PC-3 (cell line): ENCODE measurements around the gene SCNM1. TPM values are rescaled to one million over a fixed set of nuclear protein-coding genes. Genes with fewer than 3 reads are reported as not detected.

Experiments
- ATAC-seq: fragments of 200-7000 bp; cut with Tn5 transposase; 2 replicates; pipeline ENCODE4 v1.9.1; 2020; ENCODE audit warnings: mild to moderate bottlenecking, moderate library complexity
- BruUV-seq: library from RNA; stranded (reverse); fragments of 400-500 nt; replicated peaks from 2 replicates; lab custom pipeline; 2021; lab: Mats Ljungman, UMichigan
- CTCF ChIA-PET: fragments of 300-600 bp; sonication (Branson Sonifier 250); formaldehyde crosslinking; loops from one replicate; lab custom pipeline; 2022; ENCODE audit warnings: antibody characterized with exemption; lab: Charles Lee
- POLR2A ChIA-PET: fragments of 300-600 bp; sonication (Branson Sonifier 250); formaldehyde crosslinking; loops from one replicate; lab custom pipeline; 2022; ENCODE audit warnings: antibody characterized with exemption; ENCODE audit not compliant: unreplicated experiment; lab: Charles Lee
- DNase-seq: peaks from one replicate; pipeline ENCODE4 v3.0.0-alpha.2; 2015
- H2AFZ ChIP-seq: fragments of 300-600 bp; sonication (generic); 2 replicates; pipeline ENCODE4 v1.6.0; 2016; ENCODE audit warnings: antibody characterized with exemption, low read length
- H3F3A ChIP-seq: fragments of 300-600 bp; sonication (generic); one replicate; pipeline ENCODE4 v1.6.0; 2017; ENCODE audit warnings: antibody characterized with exemption, low read length, control low read depth, mild to moderate bottlenecking; ENCODE audit not compliant: unreplicated experiment
- H3K27ac ChIP-seq: fragments of 300-600 bp; sonication (generic); 2 replicates; pipeline ENCODE4 v1.5.1; 2016; ENCODE audit warnings: mild to moderate bottlenecking, low read length
- H3K27me3 ChIP-seq: fragments of 300-600 bp; sonication (generic); 2 replicates; pipeline ENCODE4 v1.6.1; 2016; ENCODE audit warnings: low read length, mixed read lengths
- H3K36me3 ChIP-seq: fragments of 300-600 bp; sonication (generic); 2 replicates; pipeline ENCODE4 v1.6.1; 2016; ENCODE audit warnings: low read depth, mixed run types, low read length, mixed read lengths
- H3K4me1 ChIP-seq: fragments of 300-600 bp; sonication (generic); 2 replicates; pipeline ENCODE4 v1.5.1; 2016; ENCODE audit warnings: low read length; ENCODE audit not compliant: insufficient read depth
- H3K4me2 ChIP-seq: fragments of 300-600 bp; sonication (generic); 2 replicates; pipeline ENCODE4 v1.6.0; 2016; ENCODE audit warnings: low read length
- H3K4me3 ChIP-seq: fragments of 300-600 bp; sonication (generic); 2 replicates; pipeline ENCODE4 v1.5.1; 2016; ENCODE audit warnings: mild to moderate bottlenecking, low read length, mixed read lengths
- H3K79me2 ChIP-seq: fragments of 300-600 bp; sonication (generic); 2 replicates; pipeline ENCODE4 v1.6.1; 2017; ENCODE audit warnings: low read length, mixed read lengths
- H3K9ac ChIP-seq: fragments of 300-600 bp; sonication (generic); 2 replicates; pipeline ENCODE4 v1.6.0; 2016; ENCODE audit warnings: mild to moderate bottlenecking, low read length
- H3K9me2 ChIP-seq: fragments of 300-600 bp; sonication (generic); replicated peaks from 2 replicates; pipeline ENCODE4 v1.6.1; 2016; ENCODE audit warnings: mixed run types, low read length, mixed read lengths
- H3K9me3 ChIP-seq: fragments of 300-600 bp; sonication (generic); 2 replicates; pipeline ENCODE4 v1.6.1; 2016; ENCODE audit warnings: low read length, mixed read lengths
- H4K20me1 ChIP-seq: fragments of 300-600 bp; sonication (generic); 2 replicates; pipeline ENCODE4 v1.6.1; 2016; ENCODE audit warnings: low read length, mixed read lengths
- EZH2 ChIP-seq: fragments of 300-600 bp; sonication (generic); IDR thresholded peaks from one replicate; pipeline ENCODE4 v1.6.1; 2017; ENCODE audit warnings: antibody characterized with exemption, mild to moderate bottlenecking, low read length; ENCODE audit not compliant: unreplicated experiment
- EZH2phosphoT487 ChIP-seq: fragments of 300-600 bp; sonication (generic); IDR thresholded peaks from 2 replicates; pipeline ENCODE4 v1.6.1; 2018; ENCODE audit warnings: mild to moderate bottlenecking, antibody characterized with exemption, low read length, borderline replicate concordance
- intact Hi-C: fragments of 100-400 bp; cut with micrococcal nuclease; formaldehyde crosslinking; loops from 2 replicates; pipeline ENCODE4 v1.9.0; 2023
- total RNA-seq: library from RNA; depleted of rRNA; stranded (reverse); fragments of >200 nt; gene quantifications from 2 replicates; pipeline ENCODE4 v1.2.3, GENCODE V29; 2014
- TF ChIP-seq, protein P1 (sequence below): fragments of 300-600 bp; sonication (generic); conservative IDR thresholded peaks from 2 replicates; pipeline ENCODE4 v1.5.1; 2017; ENCODE audit warnings: antibody characterized with exemption, low read depth, mild to moderate bottlenecking, low read length

SCNM1 gene
- total RNA-seq, 1 experiment from 2014 or later = 80.3 TPM

DNA sequence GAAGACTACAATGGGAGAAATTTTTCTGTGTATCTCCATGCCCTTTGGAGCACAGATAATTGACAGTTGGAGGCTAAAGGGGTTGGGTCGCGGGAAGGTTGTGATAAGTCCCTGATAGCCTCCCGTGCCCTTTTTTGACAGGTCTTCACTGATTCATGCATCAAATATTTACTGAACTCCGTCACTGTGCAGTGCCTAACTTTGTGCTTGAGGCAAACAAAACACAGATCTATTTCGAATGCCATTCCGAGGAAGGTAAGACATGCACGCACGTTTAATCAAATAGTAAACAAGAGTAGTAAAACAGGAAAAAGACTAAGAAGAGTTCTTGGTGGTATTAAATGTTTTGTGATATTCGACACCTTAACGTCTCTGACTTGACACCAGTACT lies 31.9 kb downstream of the SCNM1 start:
- H3K9me3 ChIP-seq = no peaks in the 10 kb centered on the region
- peak overlapping the region; percentile 89 for H3K4me2 ChIP-seq
- H3K4me1 ChIP-seq = peaks cover 37% of the 10 kb centered on the region
- peak overlapping the region; percentile 93 for H3K9ac ChIP-seq
- intact Hi-C loops = loop anchor here (5.0 to 10.0 kb wide), 2 partner anchors 129 to 347 kb away; partner anchors contain the start of genes PI4KB and TUFT1
- CTCF ChIA-PET = no interaction called here
- H3K4me3 ChIP-seq = peak overlapping the region; percentile 96
- no peaks in the 10 kb centered on the region for H3K27me3 ChIP-seq
- ATAC-seq = peak; percentile 1
- DNase-seq = no peak
- no peaks in the 10 kb centered on the region for H3K9me2 ChIP-seq
- peaks cover 59% of the 10 kb centered on the region for H3K79me2 ChIP-seq
- TF ChIP-seq EZH2phosphoT487 (no peak), EZH2 (no peak)
- TF ChIP-seq, protein P1, sequence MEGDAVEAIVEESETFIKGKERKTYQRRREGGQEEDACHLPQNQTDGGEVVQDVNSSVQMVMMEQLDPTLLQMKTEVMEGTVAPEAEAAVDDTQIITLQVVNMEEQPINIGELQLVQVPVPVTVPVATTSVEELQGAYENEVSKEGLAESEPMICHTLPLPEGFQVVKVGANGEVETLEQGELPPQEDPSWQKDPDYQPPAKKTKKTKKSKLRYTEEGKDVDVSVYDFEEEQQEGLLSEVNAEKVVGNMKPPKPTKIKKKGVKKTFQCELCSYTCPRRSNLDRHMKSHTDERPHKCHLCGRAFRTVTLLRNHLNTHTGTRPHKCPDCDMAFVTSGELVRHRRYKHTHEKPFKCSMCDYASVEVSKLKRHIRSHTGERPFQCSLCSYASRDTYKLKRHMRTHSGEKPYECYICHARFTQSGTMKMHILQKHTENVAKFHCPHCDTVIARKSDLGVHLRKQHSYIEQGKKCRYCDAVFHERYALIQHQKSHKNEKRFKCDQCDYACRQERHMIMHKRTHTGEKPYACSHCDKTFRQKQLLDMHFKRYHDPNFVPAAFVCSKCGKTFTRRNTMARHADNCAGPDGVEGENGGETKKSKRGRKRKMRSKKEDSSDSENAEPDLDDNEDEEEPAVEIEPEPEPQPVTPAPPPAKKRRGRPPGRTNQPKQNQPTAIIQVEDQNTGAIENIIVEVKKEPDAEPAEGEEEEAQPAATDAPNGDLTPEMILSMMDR = no peak
- BruUV-seq = no TSS peak
- POLR2A ChIA-PET = no interaction called here
- peaks cover 21% of the 10 kb centered on the region for H4K20me1 ChIP-seq
- peak overlapping the region; percentile 83 for H3K27ac ChIP-seq
- H3F3A ChIP-seq = peaks cover 11% of the 10 kb centered on the region
- H3K36me3 ChIP-seq = peaks cover 11% of the 10 kb centered on the region
- peak overlapping the region; percentile 84 for H2AFZ ChIP-seq

DNA sequence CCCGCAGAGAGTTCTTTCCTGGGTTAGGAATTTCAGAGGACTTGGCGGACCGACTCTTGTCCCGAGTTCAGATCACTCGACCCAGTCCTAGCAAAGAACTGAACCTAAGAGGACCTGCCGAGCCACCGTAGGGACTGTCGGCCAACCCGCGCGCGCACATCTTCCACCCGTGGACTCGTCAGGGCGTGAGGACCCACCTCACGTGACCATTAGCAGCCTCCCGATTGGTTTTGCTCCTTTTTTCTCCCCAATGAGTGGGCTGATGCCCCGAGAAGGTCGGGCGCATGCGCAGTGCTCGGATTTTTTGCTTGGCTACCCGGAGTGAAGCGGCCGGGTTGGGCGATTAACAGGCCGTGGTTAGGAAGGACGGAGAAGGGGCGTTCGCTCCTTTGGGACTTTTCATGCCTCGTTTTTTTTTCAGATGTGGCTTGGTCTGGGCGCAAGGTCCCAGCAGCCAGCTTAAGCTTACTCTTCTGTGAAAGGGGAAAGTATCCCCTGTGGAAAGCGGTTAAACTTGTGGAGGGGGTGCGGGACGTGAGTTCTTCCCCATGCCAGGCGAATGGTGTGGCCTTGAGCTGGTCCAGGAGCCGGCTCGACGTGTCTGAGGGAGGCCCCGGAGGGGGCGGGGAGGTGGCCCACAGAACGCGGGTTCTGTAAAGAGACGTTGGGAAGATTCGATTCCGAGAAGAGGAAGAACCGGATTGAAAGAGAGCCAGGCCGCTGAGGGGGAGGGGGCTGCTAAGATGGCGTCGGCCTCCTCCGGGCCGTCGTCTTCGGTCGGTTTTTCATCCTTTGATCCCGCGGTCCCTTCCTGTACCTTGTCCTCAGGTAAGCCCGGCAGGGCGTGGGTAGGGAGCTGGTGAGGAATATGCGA lies 32.5 kb downstream of the SCNM1 start, which contains the start of gene PIP5K1A:
Gene PIP5K1A, plus strand, starts transcription at position 299 of the 874 bp plus-strand sequence. Its CDS starts 445 bp downstream, at position 744.
- intact Hi-C loops = loop anchor here (5.0 to 10.0 kb wide), 2 partner anchors 129 to 346 kb away; partner anchors contain the start of genes PI4KB and TUFT1
- peaks cover 8% of the 10 kb centered on the region for H3F3A ChIP-seq
- ChIA-PET POLR2A (interaction anchor here (0.7 kb wide), 2 partner anchors 9 to 296 kb away, joined by 3 read pairs; no protein-coding TSS in a partner anchor), CTCF (no interaction called here)
- peak within 1 kb of the TSS; percentile 83 for H3K27ac ChIP-seq
- H3K36me3 ChIP-seq = peaks cover 14% of the 10 kb centered on the region
- TSS peak; percentile 58 for BruUV-seq
- TF ChIP-seq, protein P1 = no peak
- TF ChIP-seq EZH2 (no peak), EZH2phosphoT487 (no peak)
- DNase-seq (peak; percentile 99), ATAC-seq (peak; percentile 64)
- peaks cover 37% of the 10 kb centered on the region for H3K4me1 ChIP-seq
- peak within 1 kb of the TSS; percentile 96 for H3K4me3 ChIP-seq
- H3K79me2 ChIP-seq = peaks cover 66% of the 10 kb centered on the region
- H3K27me3 ChIP-seq = no peaks in the 10 kb centered on the region
- peak within 1 kb of the TSS; percentile 93 for H3K9ac ChIP-seq
- H3K9me3 ChIP-seq = no peaks in the 10 kb centered on the region
- H4K20me1 ChIP-seq = peaks cover 21% of the 10 kb centered on the region
- peak within 1 kb of the TSS; percentile 84 for H2AFZ ChIP-seq
- H3K4me2 ChIP-seq = peak within 1 kb of the TSS; percentile 89
- H3K9me2 ChIP-seq = no peaks in the 10 kb centered on the region
